ENCODE measurements around the gene B3GALT4. TPM values are rescaled to one million over a fixed set of nuclear protein-coding genes. Genes with fewer than 3 reads are reported as not detected.

The B3GALT4 gene
- total RNA-seq, 4 donors from 2014 or later = 6.7 to 15.9 (median 7.9) TPM

DNA sequence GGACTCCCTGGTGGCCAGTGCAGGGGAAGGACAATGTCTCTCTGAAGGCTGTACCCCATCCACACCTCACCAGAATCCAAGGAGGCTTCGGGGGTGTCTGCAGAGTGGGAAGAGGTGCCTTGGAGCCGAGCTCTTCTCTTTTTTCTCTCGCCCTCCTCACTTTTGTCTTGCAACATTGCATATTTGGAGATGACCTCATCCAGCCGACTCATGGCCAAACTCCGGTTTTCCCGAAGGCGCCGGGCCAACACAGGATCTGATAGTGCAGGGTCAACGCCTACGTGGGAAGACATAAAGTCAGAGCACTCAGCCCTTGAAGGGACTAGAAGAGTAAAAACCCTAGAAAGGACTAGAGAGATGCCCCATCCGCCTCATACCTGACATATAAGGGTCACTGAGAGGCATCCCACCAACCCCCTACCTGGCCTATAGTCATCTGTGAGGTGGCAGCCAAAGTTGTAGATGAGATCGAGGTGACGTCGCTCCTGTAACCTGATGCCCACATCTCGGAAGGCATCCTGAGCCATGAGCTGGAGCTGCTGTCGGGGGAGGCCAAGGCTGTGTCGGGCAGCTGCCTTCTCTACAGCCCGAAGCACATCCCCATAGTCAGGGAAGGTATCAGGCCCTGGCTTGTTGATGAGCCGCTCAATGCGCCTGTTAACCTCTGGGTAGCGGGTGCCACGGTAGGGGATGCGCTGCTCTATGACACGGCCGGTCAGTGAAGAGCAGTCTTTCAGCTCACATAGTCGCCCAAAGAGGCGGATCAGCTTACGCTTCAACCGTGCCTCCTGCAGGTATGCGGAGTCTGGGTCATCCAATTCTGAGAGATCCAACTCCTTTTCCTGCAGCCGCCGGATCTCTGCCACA is 43.6 kb downstream of the B3GALT4 start:
- ATAC-seq (ENCODE audit: low FRiP score) = peak; percentile 31
- DNase-seq (ENCODE audit: low spot score) = peak; percentile 60
- TF ChIP-seq CTCF (IDR thresholded peaks at IDR 0.05) = no peak

DNA sequence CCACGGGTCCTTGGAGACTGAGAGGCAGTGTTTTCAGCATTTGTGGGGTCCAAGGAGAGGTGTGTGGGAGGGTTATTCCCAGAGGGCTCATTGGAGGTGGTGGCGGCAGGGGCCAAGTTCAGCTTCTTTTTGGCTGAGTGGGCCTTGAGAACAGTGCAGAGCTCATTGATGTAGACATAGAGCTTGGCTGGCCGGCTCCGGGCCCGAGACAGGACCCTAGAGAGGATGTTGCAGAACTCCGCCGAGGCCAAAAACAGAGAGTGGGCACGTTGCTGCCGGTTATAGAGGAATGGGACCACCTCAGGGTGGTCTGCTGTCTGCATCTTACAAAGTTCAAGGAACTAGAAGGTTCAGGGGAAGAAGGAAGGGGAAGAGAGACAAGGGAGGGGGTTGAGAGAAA is 44.3 kb downstream of the B3GALT4 start:
- DNase-seq (ENCODE audit: low spot score) (no peak), ATAC-seq (ENCODE audit: low FRiP score) (no peak)
- no peak for TF ChIP-seq CTCF (IDR thresholded peaks at IDR 0.05)

DNA sequence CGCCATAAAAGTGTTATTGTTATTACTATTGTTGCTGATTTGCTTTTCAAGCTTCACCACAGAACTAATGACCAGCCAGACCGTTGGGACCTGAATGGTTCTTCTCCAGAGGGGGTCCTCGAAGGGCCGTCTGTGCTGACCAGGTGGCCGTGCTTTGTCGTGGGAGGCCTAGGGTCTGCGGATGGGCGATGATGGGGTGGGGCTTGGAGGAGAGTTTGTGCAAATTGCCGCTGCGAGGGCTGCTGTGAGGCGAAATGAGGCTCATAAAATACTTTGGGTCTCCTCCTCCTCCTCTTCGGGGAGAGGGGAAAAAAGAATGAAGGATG is 46.7 kb downstream of the B3GALT4 start:
- DNase-seq (ENCODE audit: low spot score) = no peak
- no peak for ATAC-seq (ENCODE audit: low FRiP score)
- no peak for TF ChIP-seq CTCF (IDR thresholded peaks at IDR 0.05)

DNA sequence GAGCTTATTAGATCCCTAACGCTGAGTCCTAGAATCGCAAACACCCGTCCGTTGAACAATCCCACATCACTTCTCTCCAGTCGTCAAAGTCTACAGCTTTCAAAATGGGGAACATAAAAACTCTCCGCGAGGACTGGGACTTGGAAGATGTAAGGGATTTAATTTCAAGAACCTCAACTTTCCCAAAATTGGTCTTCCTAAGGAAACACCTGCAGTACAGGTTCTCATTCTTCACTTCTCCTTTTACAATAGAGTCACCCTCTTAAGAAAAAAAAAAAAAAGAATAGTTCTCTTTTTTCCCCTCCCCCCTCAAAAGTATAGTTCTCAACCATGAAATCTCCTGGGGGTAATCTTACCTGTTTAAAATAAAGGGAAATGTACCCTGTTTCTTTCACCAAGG is 47.2 kb downstream of the B3GALT4 start:
- TF ChIP-seq CTCF (IDR thresholded peaks at IDR 0.05) = no peak
- DNase-seq (ENCODE audit: low spot score) (no peak), ATAC-seq (ENCODE audit: low FRiP score) (no peak)

Other genes starting within 250 kb of the B3GALT4 start
- gene HLA-DPA1, start 203.5 kb upstream of the B3GALT4 start, total RNA-seq = 100 to 1,000 TPM in 3 of 4 donors, 10 to 100 TPM in 1; 20.4 to 211 (median 137) TPM
- 100 to 1,000 TPM in 3 of 4 donors, 10 to 100 TPM in 1; 29.2 to 120 (median 101) TPM for gene HLA-DPB1, start 201.1 kb upstream of the B3GALT4 start, total RNA-seq
- 1 to 10 TPM in 1 of 4 donors, under 1 TPM in 3; 0.13 to 1.3 (median 0.53) TPM for gene COL11A2, start 84.7 kb upstream of the B3GALT4 start, total RNA-seq
- 10 to 100 TPM; 19.9 to 35.9 (median 22.7) TPM for gene RXRB, start 76.5 kb upstream of the B3GALT4 start, total RNA-seq
- gene SLC39A7, start 76.3 kb upstream of the B3GALT4 start, total RNA-seq = 10 to 100 TPM; 57.5 to 82.8 (median 70.1) TPM
- 10 to 100 TPM in 2 of 4 donors, 1 to 10 TPM in 2; 6.9 to 13.6 (median 11.0) TPM for gene HSD17B8, start 72.5 kb upstream of the B3GALT4 start, total RNA-seq
- gene RING1, start 68.6 kb upstream of the B3GALT4 start, total RNA-seq = 10 to 100 TPM; 13.1 to 20.1 (median 15.7) TPM
- 10 to 100 TPM; 20.2 to 54.5 (median 34.3) TPM for gene VPS52, start 5.2 kb upstream of the B3GALT4 start, total RNA-seq
- 1,000 to 10,000 TPM; 2,708 to 4,129 (median 3,024) TPM for gene RPS18, start 5.0 kb upstream of the B3GALT4 start, total RNA-seq
- 100 to 1,000 TPM in 1 of 4 donors, 10 to 100 TPM in 3; 49.7 to 103 (median 54.3) TPM for gene WDR46, start 12.1 kb downstream of the B3GALT4 start, total RNA-seq
- gene PFDN6, start 12.5 kb downstream of the B3GALT4 start, total RNA-seq = 10 to 100 TPM; 16.0 to 30.8 (median 23.1) TPM
- 10 to 100 TPM; 28.7 to 81.2 (median 41.7) TPM for gene RGL2, start 21.8 kb downstream of the B3GALT4 start, total RNA-seq
- 10 to 100 TPM; 50.2 to 90.5 (median 69.1) TPM for gene TAPBP, start 37.0 kb downstream of the B3GALT4 start, total RNA-seq
- 10 to 100 TPM; 10.7 to 15.3 (median 11.6) TPM for gene ZBTB22, start 40.6 kb downstream of the B3GALT4 start, total RNA-seq
- gene DAXX, start 45.8 kb downstream of the B3GALT4 start, total RNA-seq = 10 to 100 TPM; 33.4 to 65.2 (median 42.5) TPM
- gene KIFC1, start 114.7 kb downstream of the B3GALT4 start, total RNA-seq = 10 to 100 TPM in 1 of 4 donors, 1 to 10 TPM in 1, under 1 TPM in 2; 0.25 to 10.8 (median 3.1) TPM
- gene PHF1, start 133.9 kb downstream of the B3GALT4 start, total RNA-seq = 10 to 100 TPM; 40.8 to 56.5 (median 48.9) TPM
- gene CUTA, start 141.0 kb downstream of the B3GALT4 start, total RNA-seq = 100 to 1,000 TPM in 2 of 4 donors, 10 to 100 TPM in 2; 57.1 to 107 (median 98.1) TPM
- 10 to 100 TPM in 3 of 4 donors, 1 to 10 TPM in 1; 8.8 to 12.3 (median 10.3) TPM for gene SYNGAP1, start 142.9 kb downstream of the B3GALT4 start, total RNA-seq
- 1 to 10 TPM; 1.4 to 8.6 (median 5.7) TPM for gene ZBTB9, start 177.5 kb downstream of the B3GALT4 start, total RNA-seq